ENCODE data around the gene CEP72.
A peak's percentile ranks its signal among the peaks of the same experiment; 100 is the strongest.

Gene CEP72

GRCh38 chr5:668283-668995 is 56.3 kb downstream of the CEP72 start:
- Histone ChIP-seq H3K4me3 (ENCODE audit: low read depth, low read length) (no peak overlapping the region), H3K4me1 (peaks cover 21% of the 10 kb centered on the region), H3K9me3 (no peaks in the 10 kb centered on the region), H3K27me3 (peaks cover 8% of the 10 kb centered on the region; the same call in 1 of the 2 replicates), H3K36me3 (peaks cover 14% of the 10 kb centered on the region)
- DNase-seq: peak; percentile 6
- TF ChIP-seq, protein P1, sequence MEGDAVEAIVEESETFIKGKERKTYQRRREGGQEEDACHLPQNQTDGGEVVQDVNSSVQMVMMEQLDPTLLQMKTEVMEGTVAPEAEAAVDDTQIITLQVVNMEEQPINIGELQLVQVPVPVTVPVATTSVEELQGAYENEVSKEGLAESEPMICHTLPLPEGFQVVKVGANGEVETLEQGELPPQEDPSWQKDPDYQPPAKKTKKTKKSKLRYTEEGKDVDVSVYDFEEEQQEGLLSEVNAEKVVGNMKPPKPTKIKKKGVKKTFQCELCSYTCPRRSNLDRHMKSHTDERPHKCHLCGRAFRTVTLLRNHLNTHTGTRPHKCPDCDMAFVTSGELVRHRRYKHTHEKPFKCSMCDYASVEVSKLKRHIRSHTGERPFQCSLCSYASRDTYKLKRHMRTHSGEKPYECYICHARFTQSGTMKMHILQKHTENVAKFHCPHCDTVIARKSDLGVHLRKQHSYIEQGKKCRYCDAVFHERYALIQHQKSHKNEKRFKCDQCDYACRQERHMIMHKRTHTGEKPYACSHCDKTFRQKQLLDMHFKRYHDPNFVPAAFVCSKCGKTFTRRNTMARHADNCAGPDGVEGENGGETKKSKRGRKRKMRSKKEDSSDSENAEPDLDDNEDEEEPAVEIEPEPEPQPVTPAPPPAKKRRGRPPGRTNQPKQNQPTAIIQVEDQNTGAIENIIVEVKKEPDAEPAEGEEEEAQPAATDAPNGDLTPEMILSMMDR (IDR thresholded peaks at IDR 0.05; ENCODE audit: low read depth, low read length): no peak

GRCh38 chr5:669111-669841 is 57.1 kb downstream of the CEP72 start:
- Histone ChIP-seq H3K4me1 (peaks cover 21% of the 10 kb centered on the region), H3K27me3 (peaks cover 8% of the 10 kb centered on the region; the same call in 1 of the 2 replicates), H3K36me3 (peaks cover 14% of the 10 kb centered on the region), H3K4me3 (ENCODE audit: low read depth, low read length) (no peak overlapping the region), H3K9me3 (no peaks in the 10 kb centered on the region)
- DNase-seq: peak; percentile 59
- TF ChIP-seq, protein P1 (IDR thresholded peaks at IDR 0.05; ENCODE audit: low read depth, low read length): peak; percentile 67

- peaks cover 21% of the 10 kb centered on the region for H3K4me1 ChIP-seq
- H3K27me3 ChIP-seq: peaks cover 8% of the 10 kb centered on the region; the same call in 1 of the 2 replicates
- TF ChIP-seq, protein P1 (IDR thresholded peaks at IDR 0.05; ENCODE audit: low read depth, low read length): no peak
- no peak overlapping the region for H3K4me3 ChIP-seq (ENCODE audit: low read depth, low read length)
- DNase-seq: peak; percentile 23
- H3K9me3 ChIP-seq: no peaks in the 10 kb centered on the region
- peaks cover 14% of the 10 kb centered on the region for H3K36me3 ChIP-seq
Observed at GRCh38 chr5:669842-670395, 57.8 kb downstream of the CEP72 start.

- Histone ChIP-seq H3K4me3 (ENCODE audit: low read depth, low read length) (no peak overlapping the region), H3K27me3 (peaks cover 8% of the 10 kb centered on the region; the same call in 1 of the 2 replicates), H3K36me3 (peaks cover 10% of the 10 kb centered on the region; the same call in 1 of the 2 replicates), H3K4me1 (peaks cover 21% of the 10 kb centered on the region), H3K9me3 (no peaks in the 10 kb centered on the region)
- DNase-seq: peak; percentile 19
- TF ChIP-seq, protein P1 (IDR thresholded peaks at IDR 0.05; ENCODE audit: low read depth, low read length): no peak
Observed at GRCh38 chr5:670396-671270, 58.5 kb downstream of the CEP72 start.

DNA sequence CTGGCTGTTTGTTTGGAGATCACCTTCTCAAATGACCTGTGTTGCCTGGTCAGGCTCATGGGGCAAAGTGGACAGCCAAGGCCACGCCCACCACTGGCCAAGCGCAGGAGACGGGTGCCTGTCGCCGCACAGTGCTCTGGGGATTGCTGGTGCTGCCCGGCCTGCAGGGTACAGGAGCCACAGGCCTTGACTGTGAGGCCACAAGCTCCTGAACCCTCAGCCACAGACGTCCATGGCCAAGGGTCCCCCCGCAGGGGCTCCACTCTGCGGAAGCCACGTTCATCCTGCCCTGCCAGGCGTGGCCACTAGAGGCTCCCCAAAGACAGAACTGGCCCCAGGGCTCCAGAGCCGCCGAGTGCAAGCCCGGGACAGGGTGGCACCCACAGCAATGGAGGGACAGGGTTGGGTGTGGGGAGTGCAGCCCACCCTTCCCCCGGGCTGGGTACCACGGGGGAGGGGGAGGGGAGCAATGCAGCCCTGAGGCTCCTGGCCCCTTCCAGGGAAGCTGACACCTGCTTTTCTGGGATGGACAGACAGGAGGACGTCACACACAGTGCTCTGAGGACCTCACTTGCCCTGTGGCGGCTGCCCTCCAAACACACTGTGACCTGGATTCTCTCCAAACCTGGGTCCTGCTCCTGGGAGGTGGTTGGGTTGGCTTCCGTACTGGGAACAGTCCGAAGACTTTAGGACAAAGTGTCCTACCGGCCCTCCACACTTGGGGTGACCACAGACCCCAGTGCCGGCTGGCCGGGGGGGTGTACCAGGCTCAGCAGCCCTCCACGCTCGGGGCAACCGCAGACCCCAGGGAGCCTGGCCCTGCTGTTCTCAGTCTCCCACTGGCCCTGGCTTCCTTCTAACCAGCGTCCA is 59.6 kb downstream of the CEP72 start:
- TF ChIP-seq, protein P1 (IDR thresholded peaks at IDR 0.05; ENCODE audit: low read depth, low read length): peak; percentile 83
- peaks cover 7% of the 10 kb centered on the region; the same call in 1 of the 2 replicates for H3K36me3 ChIP-seq
- peak; percentile 82 for DNase-seq
- H3K9me3 ChIP-seq: no peaks in the 10 kb centered on the region
- peaks cover 21% of the 10 kb centered on the region for H3K4me1 ChIP-seq
- H3K27me3 ChIP-seq: peaks cover 8% of the 10 kb centered on the region; the same call in 1 of the 2 replicates
- H3K4me3 ChIP-seq (ENCODE audit: low read depth, low read length): no peak overlapping the region

Measured in BE2C (cell line).